HCT116 (cell line): ENCODE measurements around the gene GRIN3A. TPM values are rescaled to one million over a fixed set of nuclear protein-coding genes. Genes with fewer than 3 reads are reported as not detected.

Experiments used
- ATAC-seq: fragments of 200-7000 bp; cut with Tn5 transposase; 2 replicates; pipeline ENCODE4 v1.9.1; 2020; ENCODE audit warnings: mild to moderate bottlenecking, moderate library complexity
- BruUV-seq: library from RNA; stranded (reverse); fragments of 400-500 nt; replicated peaks from 2 replicates; lab custom pipeline; 2021; lab: Mats Ljungman, UMichigan
- CTCF ChIA-PET: fragments of 300-600 bp; sonication (Branson Sonifier 250); formaldehyde crosslinking; loops from one replicate; lab custom pipeline; 2021; ENCODE audit warnings: antibody characterized with exemption; lab: Charles Lee
- POLR2A ChIA-PET: fragments of 300-600, 350-600 bp; sonication (Branson Sonifier 250); formaldehyde crosslinking; loops from one replicate; lab custom pipeline; 2021; ENCODE audit warnings: antibody characterized with exemption; lab: Charles Lee
- RAD21 ChIA-PET, 2 experiments: fragments of 300-600 bp; sonication (Branson Sonifier 250); formaldehyde crosslinking; loops; one replicate each; lab custom pipeline; 2023; ENCODE audit warnings: low total read pairs in 2 of 2; ENCODE audit not compliant: uncharacterized antibody in 2 of 2, unreplicated experiment in 2 of 2, low non-redundant PET in 1 of 2; lab: Charles Lee
- DNase-seq: peaks from one replicate; pipeline ENCODE4 v3.0.0-alpha.2; 2010; ENCODE audit warnings: low read depth, low spot score
- H2AFZ ChIP-seq: fragments of 200-600 bp; shearing (Covaris generic), sonication (generic); 2 replicates; pipeline ENCODE4 v1.6.1; 2017; ENCODE audit warnings: low read depth, mixed run types, mixed read lengths, antibody characterized with exemption, low read length; ENCODE audit not compliant: poor library complexity, severe bottlenecking
- H3K27ac ChIP-seq: 2 replicates; pipeline ENCODE4 v1.5.1; 2012; ENCODE audit warnings: low read depth, low read length
- H3K27me3 ChIP-seq: fragments of 200-600 bp; sonication (generic); 2 replicates; pipeline ENCODE4 v1.6.1; 2016; ENCODE audit warnings: mixed run types, low read length, mixed read lengths; ENCODE audit not compliant: insufficient read depth
- H3K36me3 ChIP-seq, 2 experiments: fragments of 200-500 bp in 1 of 2; fragments of 200-600 bp in 1 of 2; sonication (Bioruptor generic) in 1 of 2; sonication (generic) in 1 of 2; 2 replicates each; pipeline versions ENCODE4 v1.5.1 to v1.6.1; 2014 to 2016; ENCODE audit warnings: low read length in 2 of 2, inconsistent platforms in 1 of 2, mixed read lengths in 1 of 2, mixed run types in 1 of 2; ENCODE audit not compliant: insufficient read depth in 2 of 2, control insufficient read depth in 1 of 2
- H3K4me1 ChIP-seq, 2 experiments: fragments of 200-600 bp in 1 of 2; sonication (generic) in 1 of 2; 2 replicates each; pipeline versions ENCODE4 v1.5.1 to v1.6.1; 2012 to 2017; ENCODE audit warnings: low read length in 2 of 2, inconsistent platforms in 1 of 2, mild to moderate bottlenecking in 1 of 2, mixed read lengths in 1 of 2, mixed run types in 1 of 2, moderate library complexity in 1 of 2; ENCODE audit not compliant: insufficient read depth in 2 of 2, control insufficient read depth in 1 of 2
- H3K4me2 ChIP-seq: fragments of 200-600 bp; sonication (generic); 2 replicates; pipeline ENCODE4 v1.6.1; 2017; ENCODE audit warnings: mixed run types, low read length, mixed read lengths
- H3K4me3 ChIP-seq, 2 experiments: fragments of 200-600 bp in 1 of 2; sonication (generic) in 1 of 2; replicated peaks in 1 of 2; 2 replicates each; pipeline ENCODE4 v1.5.1; 2011 to 2016; ENCODE audit warnings: low read length in 2 of 2, control low read depth in 1 of 2, low read depth in 1 of 2, mild to moderate bottlenecking in 1 of 2, mixed read lengths in 1 of 2, mixed run types in 1 of 2
- H3K79me2 ChIP-seq: fragments of 200-600 bp; sonication (generic); 2 replicates; pipeline ENCODE4 v1.6.1; 2017; ENCODE audit warnings: mild to moderate bottlenecking, mixed run types, low read length, moderate library complexity, mixed read lengths; ENCODE audit not compliant: insufficient read depth
- H3K9ac ChIP-seq: fragments of 200-600 bp; sonication (generic); 2 replicates; pipeline ENCODE4 v1.6.1; 2016; ENCODE audit warnings: low read length, mixed read lengths
- H3K9me2 ChIP-seq: fragments of 200-600 bp; sonication (generic), shearing (Covaris generic); 2 replicates; pipeline ENCODE4 v1.6.1; 2017; ENCODE audit warnings: mixed run types, mild to moderate bottlenecking, moderate library complexity; ENCODE audit not compliant: insufficient read depth
- H3K9me3 ChIP-seq, 2 experiments: fragments of 200-500 bp in 1 of 2; fragments of 200-600 bp in 1 of 2; sonication (Bioruptor generic) in 1 of 2; sonication (generic) in 1 of 2; 2 replicates each; pipeline ENCODE4 v1.6.1; 2014 to 2017; ENCODE audit warnings: low read length in 2 of 2, mixed read lengths in 2 of 2, inconsistent platforms in 1 of 2, low read depth in 1 of 2, mild to moderate bottlenecking in 1 of 2, mixed run types in 1 of 2, moderate library complexity in 1 of 2; ENCODE audit not compliant: control insufficient read depth in 1 of 2, insufficient read depth in 1 of 2
- H4K20me1 ChIP-seq: fragments of 200-600 bp; sonication (generic), shearing (Covaris generic); 2 replicates; pipeline ENCODE4 v1.6.1; 2017; ENCODE audit warnings: mixed run types, mild to moderate bottlenecking, moderate library complexity; ENCODE audit not compliant: insufficient read depth
- CBX3 ChIP-seq: IDR thresholded peaks from 2 replicates; pipeline ENCODE4 v1.6.1; 2012; ENCODE audit warnings: low read depth
- CEBPB ChIP-seq: IDR thresholded peaks from 2 replicates; pipeline ENCODE4 v1.6.1; 2012; ENCODE audit warnings: low read depth
- ELF1 ChIP-seq: IDR thresholded peaks from 2 replicates; pipeline ENCODE4 v1.6.1; 2012; ENCODE audit warnings: low read depth, borderline replicate concordance
- JUND ChIP-seq: IDR thresholded peaks from 2 replicates; pipeline ENCODE4 v1.6.1; 2012
- POLR2AphosphoS5 ChIP-seq: IDR thresholded peaks from 2 replicates; pipeline ENCODE4 v1.6.1; 2011; ENCODE audit warnings: mild to moderate bottlenecking, low read depth, low read length, moderate library complexity
- RAD21 ChIP-seq: IDR thresholded peaks from 2 replicates; pipeline ENCODE4 v1.6.1; 2012; ENCODE audit warnings: low read depth, mild to moderate bottlenecking
- SP1 ChIP-seq: IDR thresholded peaks from 2 replicates; pipeline ENCODE4 v1.6.1; 2012; ENCODE audit warnings: low read depth
- SRF ChIP-seq: IDR thresholded peaks from 2 replicates; pipeline ENCODE4 v1.6.1; 2012; ENCODE audit warnings: low read depth
- intact Hi-C: fragments of 100-400 bp; cut with micrococcal nuclease; formaldehyde crosslinking; loops from 2 replicates; pipeline ENCODE4 v1.10.0; 2022
- total RNA-seq: library from RNA; stranded (reverse); gene quantifications from one replicate; pipeline ENCODE4 v1.2.1, GENCODE V29; 2021; ENCODE audit not compliant: unreplicated experiment
- TF ChIP-seq, protein P1 (sequence below), 3 experiments: fragments of 200-600 bp in 1 of 3; sonication (generic) in 1 of 3; IDR thresholded peaks in 2 of 3; conservative IDR thresholded peaks in 1 of 3; 2 replicates each; pipeline ENCODE4 v1.5.1; 2012 to 2017; ENCODE audit warnings: low read depth in 2 of 3, low read length in 2 of 3, antibody characterized with exemption in 1 of 3, borderline replicate concordance in 1 of 3, control low read depth in 1 of 3, mild to moderate bottlenecking in 1 of 3, mixed read lengths in 1 of 3, mixed run types in 1 of 3, moderate library complexity in 1 of 3; ENCODE audit not compliant: insufficient read depth in 1 of 3
- TF ChIP-seq, protein P2 (sequence below): IDR thresholded peaks from 2 replicates; pipeline ENCODE4 v1.6.1; 2012

Gene GRIN3A
- total RNA-seq, 1 experiment from 2014 or later = not detected

DNA sequence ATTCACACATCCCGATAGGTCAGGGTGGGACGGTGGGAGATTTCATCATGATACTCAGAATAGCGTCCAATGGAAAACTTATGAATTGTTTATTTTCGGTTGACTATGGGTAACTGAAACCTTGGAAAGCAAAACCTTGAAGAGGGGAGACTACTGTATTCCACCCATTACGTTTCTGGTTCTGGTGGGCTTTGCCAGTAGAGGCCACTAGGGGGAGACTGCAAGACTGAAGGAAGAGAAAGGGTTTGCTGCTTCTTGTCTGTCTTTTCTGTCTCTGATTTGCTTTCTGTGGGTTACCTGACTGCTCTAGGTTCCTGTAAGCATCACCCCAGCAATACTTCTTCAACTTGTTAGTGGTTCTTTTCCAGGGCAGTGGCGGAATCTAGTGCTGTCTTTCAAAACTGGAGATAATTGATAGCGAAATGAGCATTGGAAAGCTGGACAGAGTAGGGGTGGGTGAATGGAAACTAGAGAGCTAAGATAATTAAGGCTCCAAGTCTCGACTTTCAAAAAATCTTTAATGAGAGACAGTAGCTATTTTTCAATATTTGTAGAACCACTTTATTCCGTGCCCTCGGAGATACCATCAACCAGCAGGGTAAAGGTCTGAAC is 27.0 kb downstream of the GRIN3A start:
- no peak overlapping the region for H3K4me2 ChIP-seq
- BruUV-seq = no TSS peak

More for the DNA sequence above, 27.0 kb downstream of the GRIN3A start:
- Histone ChIP-seq H3K4me3 (no peak overlapping the region), H3K27ac (no peak overlapping the region), H3K9me2 (no peaks in the 10 kb centered on the region), H3K9me3 (no peaks in the 10 kb centered on the region), H3K4me1 (no peaks in the 10 kb centered on the region), H3K27me3 (peaks cover 14% of the 10 kb centered on the region; the same call in 1 of the 2 replicates), H2AFZ (no peak overlapping the region), H3K9ac (no peak overlapping the region), H4K20me1 (no peaks in the 10 kb centered on the region), H3K36me3 (no peaks in the 10 kb centered on the region), H3K79me2 (no peaks in the 10 kb centered on the region)
- CTCF ChIA-PET = interaction anchor here (0.7 to 1.3 kb wide), 5 partner anchors 9 to 18 kb away, joined by 3 to 5 read pairs (median 3); no protein-coding TSS in a partner anchor
- RAD21 ChIA-PET = no interaction called here
- POLR2A ChIA-PET = no interaction called here
- intact Hi-C loops = no loop called here
- DNase-seq = no peak
- peak; percentile 74 for ATAC-seq
- TF ChIP-seq ELF1 = no peak
- TF ChIP-seq SRF = no peak
- TF ChIP-seq RAD21 = peak; percentile 23; the same call in 1 of the 2 replicates
- TF ChIP-seq, protein P1, sequence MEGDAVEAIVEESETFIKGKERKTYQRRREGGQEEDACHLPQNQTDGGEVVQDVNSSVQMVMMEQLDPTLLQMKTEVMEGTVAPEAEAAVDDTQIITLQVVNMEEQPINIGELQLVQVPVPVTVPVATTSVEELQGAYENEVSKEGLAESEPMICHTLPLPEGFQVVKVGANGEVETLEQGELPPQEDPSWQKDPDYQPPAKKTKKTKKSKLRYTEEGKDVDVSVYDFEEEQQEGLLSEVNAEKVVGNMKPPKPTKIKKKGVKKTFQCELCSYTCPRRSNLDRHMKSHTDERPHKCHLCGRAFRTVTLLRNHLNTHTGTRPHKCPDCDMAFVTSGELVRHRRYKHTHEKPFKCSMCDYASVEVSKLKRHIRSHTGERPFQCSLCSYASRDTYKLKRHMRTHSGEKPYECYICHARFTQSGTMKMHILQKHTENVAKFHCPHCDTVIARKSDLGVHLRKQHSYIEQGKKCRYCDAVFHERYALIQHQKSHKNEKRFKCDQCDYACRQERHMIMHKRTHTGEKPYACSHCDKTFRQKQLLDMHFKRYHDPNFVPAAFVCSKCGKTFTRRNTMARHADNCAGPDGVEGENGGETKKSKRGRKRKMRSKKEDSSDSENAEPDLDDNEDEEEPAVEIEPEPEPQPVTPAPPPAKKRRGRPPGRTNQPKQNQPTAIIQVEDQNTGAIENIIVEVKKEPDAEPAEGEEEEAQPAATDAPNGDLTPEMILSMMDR (IDR thresholded peaks at IDR 0.05 in 2 of 3, conservative IDR thresholded peaks at IDR 0.05 in 1 of 3; ENCODE audit: borderline replicate concordance in 1 of 3, insufficient read depth in 1 of 3, low read depth in 2 of 3, low read length in 2 of 3) = peak; percentile 18 to 93 (median 90); a peak in 5 of 6 replicates
- TF ChIP-seq CBX3 = no peak
- no peak for TF ChIP-seq POLR2AphosphoS5
- TF ChIP-seq JUND = no peak
- TF ChIP-seq SP1 = no peak
- TF ChIP-seq, protein P2, sequence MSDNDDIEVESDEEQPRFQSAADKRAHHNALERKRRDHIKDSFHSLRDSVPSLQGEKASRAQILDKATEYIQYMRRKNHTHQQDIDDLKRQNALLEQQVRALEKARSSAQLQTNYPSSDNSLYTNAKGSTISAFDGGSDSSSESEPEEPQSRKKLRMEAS = no peak
- no peak for TF ChIP-seq CEBPB
- TF ChIP-seq, all 23 proteins: peak for 2
